Neural progenitor cell (in vitro differentiated cells): ENCODE data around the gene IMMP1L.

Experiments used
- EZH2 ChIP-seq: fragments of 200-600 bp; sonication (generic); IDR thresholded peaks from 2 replicates; pipeline ENCODE4 v1.6.1; 2017; ENCODE audit warnings: antibody characterized with exemption, mild to moderate bottlenecking, moderate library complexity
- EZH2phosphoT487 ChIP-seq: fragments of 200-600 bp; sonication (generic); IDR thresholded peaks from 2 replicates; pipeline ENCODE4 v1.6.1; 2017; ENCODE audit warnings: antibody characterized with exemption
- TF ChIP-seq, protein P1 (sequence below): fragments of 200-600 bp; sonication (generic); IDR thresholded peaks from 2 replicates; pipeline ENCODE4 v1.5.1; 2017; ENCODE audit warnings: antibody characterized with exemption, mild to moderate bottlenecking

DNA sequence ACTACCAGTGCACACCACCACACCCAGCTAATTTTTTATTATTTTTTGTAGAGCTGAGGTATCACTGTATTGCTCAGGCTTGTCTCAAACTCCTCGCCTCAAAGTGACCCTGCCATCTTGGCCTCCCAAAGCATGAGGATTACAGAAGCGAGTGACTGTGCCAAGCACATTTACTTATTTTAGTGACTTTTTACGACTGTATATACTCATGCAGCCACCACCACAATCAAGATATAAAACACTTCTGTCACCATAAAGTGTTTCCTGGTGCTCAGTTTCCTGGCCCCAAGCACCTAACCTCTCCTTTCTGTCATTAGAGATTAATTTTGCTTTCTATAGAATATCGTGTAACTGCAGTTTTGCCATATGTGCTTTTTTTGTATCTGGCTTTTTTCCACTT, 26.1 kb upstream of the IMMP1L start:
- TF ChIP-seq, protein P1, sequence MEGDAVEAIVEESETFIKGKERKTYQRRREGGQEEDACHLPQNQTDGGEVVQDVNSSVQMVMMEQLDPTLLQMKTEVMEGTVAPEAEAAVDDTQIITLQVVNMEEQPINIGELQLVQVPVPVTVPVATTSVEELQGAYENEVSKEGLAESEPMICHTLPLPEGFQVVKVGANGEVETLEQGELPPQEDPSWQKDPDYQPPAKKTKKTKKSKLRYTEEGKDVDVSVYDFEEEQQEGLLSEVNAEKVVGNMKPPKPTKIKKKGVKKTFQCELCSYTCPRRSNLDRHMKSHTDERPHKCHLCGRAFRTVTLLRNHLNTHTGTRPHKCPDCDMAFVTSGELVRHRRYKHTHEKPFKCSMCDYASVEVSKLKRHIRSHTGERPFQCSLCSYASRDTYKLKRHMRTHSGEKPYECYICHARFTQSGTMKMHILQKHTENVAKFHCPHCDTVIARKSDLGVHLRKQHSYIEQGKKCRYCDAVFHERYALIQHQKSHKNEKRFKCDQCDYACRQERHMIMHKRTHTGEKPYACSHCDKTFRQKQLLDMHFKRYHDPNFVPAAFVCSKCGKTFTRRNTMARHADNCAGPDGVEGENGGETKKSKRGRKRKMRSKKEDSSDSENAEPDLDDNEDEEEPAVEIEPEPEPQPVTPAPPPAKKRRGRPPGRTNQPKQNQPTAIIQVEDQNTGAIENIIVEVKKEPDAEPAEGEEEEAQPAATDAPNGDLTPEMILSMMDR: no peak
- TF ChIP-seq EZH2: no peak
- TF ChIP-seq EZH2phosphoT487: no peak
